Activated T-cell treated with anti-CD3 and anti-CD28 coated beads, Interleukin-2, amount 50 U/mL, for 24 hours (primary cell): ENCODE results near the gene MRTFA.

Source experiments
- DNase-seq: peaks from one replicate; pipeline ENCODE4 v3.0.0-alpha.2; 2020
- H3K27ac Mint-ChIP-seq: 2 replicates; pipeline ENCODE4 v1.8.0; 2020; ENCODE audit warnings: mild to moderate bottlenecking, mixed read lengths
- H3K27me3 Mint-ChIP-seq: 2 replicates; pipeline ENCODE4 v1.8.0; 2020; ENCODE audit warnings: mixed read lengths
- H3K36me3 Mint-ChIP-seq: 2 replicates; pipeline ENCODE4 v1.8.0; 2020; ENCODE audit warnings: low read depth, mixed read lengths
- H3K4me1 Mint-ChIP-seq: 2 replicates; pipeline ENCODE4 v1.8.0; 2020; ENCODE audit warnings: low read depth, mixed read lengths
- H3K4me3 Mint-ChIP-seq: 2 replicates; pipeline ENCODE4 v1.8.0; 2020; ENCODE audit warnings: mild to moderate bottlenecking, moderate library complexity, mixed read lengths
- H3K9me3 Mint-ChIP-seq: 2 replicates; pipeline ENCODE4 v1.8.0; 2020; ENCODE audit warnings: mixed read lengths

Gene MRTFA

GRCh38 chr22:40485813-40486667 lies 150.5 kb downstream of the MRTFA start:
- Mint-ChIP-seq H3K4me3 (no peak overlapping the region), H3K4me1 (peaks cover 41% of the 10 kb centered on the region), H3K27ac (peak overlapping the region; percentile 57)

GRCh38 chr22:40484906-40485669 lies 151.4 kb downstream of the MRTFA start:
- DNase-seq: no peak

More at GRCh38 chr22:40485813-40486667, 150.5 kb downstream of the MRTFA start:
- DNase-seq: no peak
- no peaks in the 10 kb centered on the region for H3K9me3 Mint-ChIP-seq
- H3K36me3 Mint-ChIP-seq: peaks cover 4% of the 10 kb centered on the region
- H3K27me3 Mint-ChIP-seq: no peaks in the 10 kb centered on the region

GRCh38 chr22:40482886-40483285 lies 153.6 kb downstream of the MRTFA start:
- no peaks in the 10 kb centered on the region for H3K27me3 Mint-ChIP-seq
- H3K27ac Mint-ChIP-seq: no peak overlapping the region
- peaks cover 57% of the 10 kb centered on the region for H3K4me1 Mint-ChIP-seq
- H3K9me3 Mint-ChIP-seq: no peaks in the 10 kb centered on the region
- no peaks in the 10 kb centered on the region for H3K36me3 Mint-ChIP-seq
- no peak for DNase-seq
- H3K4me3 Mint-ChIP-seq: no peak overlapping the region

More at GRCh38 chr22:40484906-40485669, 151.4 kb downstream of the MRTFA start:
- no peaks in the 10 kb centered on the region for H3K27me3 Mint-ChIP-seq
- H3K4me3 Mint-ChIP-seq: no peak overlapping the region
- peaks cover 47% of the 10 kb centered on the region for H3K4me1 Mint-ChIP-seq
- H3K27ac Mint-ChIP-seq: peak overlapping the region; percentile 3
- no peaks in the 10 kb centered on the region for H3K9me3 Mint-ChIP-seq
- H3K36me3 Mint-ChIP-seq: peaks cover 2% of the 10 kb centered on the region

GRCh38 chr22:40482391-40482790 lies 154.1 kb downstream of the MRTFA start:
- no peaks in the 10 kb centered on the region for H3K27me3 Mint-ChIP-seq
- DNase-seq: no peak
- no peak overlapping the region for H3K27ac Mint-ChIP-seq
- H3K4me1 Mint-ChIP-seq: peaks cover 55% of the 10 kb centered on the region
- H3K36me3 Mint-ChIP-seq: no peaks in the 10 kb centered on the region
- no peak overlapping the region for H3K4me3 Mint-ChIP-seq
- no peaks in the 10 kb centered on the region for H3K9me3 Mint-ChIP-seq

GRCh38 chr22:40480996-40481395 lies 155.5 kb downstream of the MRTFA start:
- H3K4me3 Mint-ChIP-seq: no peak overlapping the region
- no peaks in the 10 kb centered on the region for H3K9me3 Mint-ChIP-seq
- peaks cover 44% of the 10 kb centered on the region for H3K4me1 Mint-ChIP-seq
- no peaks in the 10 kb centered on the region for H3K36me3 Mint-ChIP-seq
- DNase-seq: no peak
- no peaks in the 10 kb centered on the region for H3K27me3 Mint-ChIP-seq
- H3K27ac Mint-ChIP-seq: no peak overlapping the region

GRCh38 chr22:40479887-40480538 lies 156.5 kb downstream of the MRTFA start:
- Mint-ChIP-seq H3K4me3 (no peak overlapping the region), H3K9me3 (no peaks in the 10 kb centered on the region), H3K4me1 (peaks cover 35% of the 10 kb centered on the region), H3K36me3 (no peaks in the 10 kb centered on the region), H3K27ac (peak overlapping the region; percentile 22), H3K27me3 (no peaks in the 10 kb centered on the region)
- no peak for DNase-seq

- H3K4me1 Mint-ChIP-seq: peaks cover 35% of the 10 kb centered on the region
- H3K9me3 Mint-ChIP-seq: no peaks in the 10 kb centered on the region
- H3K4me3 Mint-ChIP-seq: no peak overlapping the region
- H3K27me3 Mint-ChIP-seq: no peaks in the 10 kb centered on the region
- DNase-seq: no peak
- no peaks in the 10 kb centered on the region for H3K36me3 Mint-ChIP-seq
- H3K27ac Mint-ChIP-seq: no peak overlapping the region
Measured at GRCh38 chr22:40479126-40479800, 157.3 kb downstream of the MRTFA start.

- no peak overlapping the region for H3K27ac Mint-ChIP-seq
- peaks cover 40% of the 10 kb centered on the region for H3K4me1 Mint-ChIP-seq
- no peaks in the 10 kb centered on the region for H3K36me3 Mint-ChIP-seq
- H3K4me3 Mint-ChIP-seq: no peak overlapping the region
- no peak for DNase-seq
- no peaks in the 10 kb centered on the region for H3K9me3 Mint-ChIP-seq
- no peaks in the 10 kb centered on the region for H3K27me3 Mint-ChIP-seq
Measured at GRCh38 chr22:40478338-40479125, 158.0 kb downstream of the MRTFA start.

- no peaks in the 10 kb centered on the region for H3K36me3 Mint-ChIP-seq
- DNase-seq: no peak
- H3K4me3 Mint-ChIP-seq: no peak overlapping the region
- H3K27me3 Mint-ChIP-seq: no peaks in the 10 kb centered on the region
- H3K4me1 Mint-ChIP-seq: peaks cover 43% of the 10 kb centered on the region
- H3K27ac Mint-ChIP-seq: peak overlapping the region; percentile 27
- H3K9me3 Mint-ChIP-seq: no peaks in the 10 kb centered on the region
Measured at GRCh38 chr22:40477683-40478337, 158.7 kb downstream of the MRTFA start.

GRCh38 chr22:40476341-40476740 lies 160.2 kb downstream of the MRTFA start:
- no peak overlapping the region for H3K4me3 Mint-ChIP-seq
- DNase-seq: no peak
- peak overlapping the region; percentile 29 for H3K27ac Mint-ChIP-seq
- H3K36me3 Mint-ChIP-seq: no peaks in the 10 kb centered on the region
- no peaks in the 10 kb centered on the region for H3K27me3 Mint-ChIP-seq
- H3K4me1 Mint-ChIP-seq: peaks cover 39% of the 10 kb centered on the region
- H3K9me3 Mint-ChIP-seq: no peaks in the 10 kb centered on the region

- no peaks in the 10 kb centered on the region for H3K9me3 Mint-ChIP-seq
- no peak for DNase-seq
- no peaks in the 10 kb centered on the region for H3K36me3 Mint-ChIP-seq
- H3K4me1 Mint-ChIP-seq: peaks cover 26% of the 10 kb centered on the region
- H3K4me3 Mint-ChIP-seq: no peak overlapping the region
- no peaks in the 10 kb centered on the region for H3K27me3 Mint-ChIP-seq
- no peak overlapping the region for H3K27ac Mint-ChIP-seq
Measured at GRCh38 chr22:40473703-40474102, 162.8 kb downstream of the MRTFA start.

- Mint-ChIP-seq H3K4me1 (peaks cover 26% of the 10 kb centered on the region), H3K36me3 (no peaks in the 10 kb centered on the region), H3K9me3 (no peaks in the 10 kb centered on the region), H3K27me3 (no peaks in the 10 kb centered on the region), H3K27ac (no peak overlapping the region), H3K4me3 (no peak overlapping the region)
- no peak for DNase-seq
Measured at GRCh38 chr22:40472579-40472978, 163.9 kb downstream of the MRTFA start.

GRCh38 chr22:40472051-40472450 lies 164.5 kb downstream of the MRTFA start:
- no peak overlapping the region for H3K4me3 Mint-ChIP-seq
- H3K9me3 Mint-ChIP-seq: no peaks in the 10 kb centered on the region
- H3K4me1 Mint-ChIP-seq: peaks cover 30% of the 10 kb centered on the region
- H3K36me3 Mint-ChIP-seq: no peaks in the 10 kb centered on the region
- DNase-seq: no peak
- H3K27me3 Mint-ChIP-seq: no peaks in the 10 kb centered on the region
- no peak overlapping the region for H3K27ac Mint-ChIP-seq
